SK-N-SH (cell line): ENCODE results near the gene DMBT1. TPM values are rescaled to one million over a fixed set of nuclear protein-coding genes. Genes with fewer than 3 reads are reported as not detected.

Experiments used
- CTCF ChIA-PET: fragments of 300-600, 350-600 bp; formaldehyde crosslinking; extraction: SDS; loops from one replicate; lab custom pipeline; 2021; lab: Yijun Ruan, JAX
- POLR2A ChIA-PET: fragments of 350-600 bp; sonication (Branson Sonifier 250); formaldehyde crosslinking; extraction: SDS; loops from one replicate; lab custom pipeline; 2020; ENCODE audit warnings: antibody characterized with exemption, inconsistent platforms; lab: Yijun Ruan, JAX
- DNase-seq: peaks from one replicate; pipeline ENCODE4 v3.0.0; 2012
- H2AFZ ChIP-seq: fragments of 200-600 bp; sonication (generic); 2 replicates; pipeline ENCODE4 v1.8.1; 2016; ENCODE audit warnings: antibody characterized with exemption, mild to moderate bottlenecking, low read depth
- H3F3A ChIP-seq: fragments of 200-600 bp; sonication (generic); replicated peaks from 2 replicates; pipeline ENCODE3; 2016; ENCODE audit warnings: antibody characterized with exemption, mild to moderate bottlenecking; ENCODE audit not compliant: insufficient read depth
- H3K27ac ChIP-seq, 2 experiments: fragments of 200-500 bp in 1 of 2; fragments of 200-600 bp in 1 of 2; sonication (Bioruptor generic) in 1 of 2; sonication (generic), shearing (Covaris generic) in 1 of 2; 2 replicates each; pipeline versions ENCODE4 v1.5.1 to v1.6.1; 2014 to 2016; ENCODE audit warnings: low read depth in 2 of 2, inconsistent platforms in 1 of 2, low read length in 1 of 2, mild to moderate bottlenecking in 1 of 2, mixed read lengths in 1 of 2
- H3K27me3 ChIP-seq: fragments of 200-600 bp; sonication (generic), shearing (Covaris generic); 2 replicates; pipeline ENCODE4 v1.6.1; 2016; ENCODE audit warnings: mixed run types; ENCODE audit not compliant: insufficient read depth
- H3K36me3 ChIP-seq, 2 experiments: fragments of 200-500 bp in 1 of 2; fragments of 200-600 bp in 1 of 2; sonication (Bioruptor generic) in 1 of 2; sonication (generic) in 1 of 2; replicated peaks in 1 of 2; 2 replicates each; pipeline versions ENCODE3 to v1.5.1; 2014 to 2016; ENCODE audit warnings: low read length in 1 of 2, mild to moderate bottlenecking in 1 of 2; ENCODE audit not compliant: insufficient read depth in 2 of 2, control insufficient read depth in 1 of 2
- H3K4me1 ChIP-seq, 2 experiments: fragments of 200-500 bp in 1 of 2; fragments of 200-600 bp in 1 of 2; sonication (Bioruptor generic) in 1 of 2; sonication (generic), shearing (Covaris generic) in 1 of 2; 2 replicates each; pipeline versions ENCODE4 v1.5.1 to v1.6.1; 2014 to 2016; ENCODE audit warnings: low read depth in 1 of 2, low read length in 1 of 2, mixed run types in 1 of 2; ENCODE audit not compliant: insufficient read depth in 2 of 2, control insufficient read depth in 1 of 2
- H3K4me2 ChIP-seq: fragments of 200-600 bp; sonication (generic), shearing (Covaris generic); 2 replicates; pipeline ENCODE4 v1.6.1; 2017; ENCODE audit warnings: mixed run types
- H3K4me3 ChIP-seq, 2 experiments: fragments of 200-500 bp in 1 of 2; fragments of 200-600 bp in 1 of 2; sonication (Bioruptor generic) in 1 of 2; sonication (generic), shearing (Covaris generic) in 1 of 2; 2 replicates each; pipeline versions ENCODE4 v1.5.1 to v1.8.1; 2014 to 2016; ENCODE audit warnings: low read depth in 2 of 2, inconsistent platforms in 1 of 2, low read length in 1 of 2, mild to moderate bottlenecking in 1 of 2, mixed read lengths in 1 of 2, moderate library complexity in 1 of 2
- H3K79me2 ChIP-seq: fragments of 200-600 bp; sonication (generic); 2 replicates; pipeline ENCODE4 v1.8.1; 2017; ENCODE audit warnings: mild to moderate bottlenecking; ENCODE audit not compliant: insufficient read depth
- H3K9ac ChIP-seq: fragments of 200-600 bp; sonication (generic); 2 replicates; pipeline ENCODE4 v1.6.1; 2017; ENCODE audit warnings: mixed run types
- H3K9me2 ChIP-seq: fragments of 200-600 bp; sonication (generic); 2 replicates; pipeline ENCODE4 v1.6.1; 2017; ENCODE audit warnings: mixed run types
- H3K9me3 ChIP-seq: fragments of 200-600 bp; sonication (generic); 2 replicates; pipeline ENCODE4 v1.6.1; 2017; ENCODE audit warnings: mixed run types, mild to moderate bottlenecking, moderate library complexity
- H4K20me1 ChIP-seq: fragments of 200-600 bp; sonication (generic); 2 replicates; pipeline ENCODE4 v1.6.1; 2017; ENCODE audit warnings: mild to moderate bottlenecking, mixed run types; ENCODE audit not compliant: insufficient read depth
- CHD2 ChIP-seq: fragments of 150-350 bp; IDR thresholded peaks from 2 replicates; pipeline ENCODE4 v1.6.1; 2018; ENCODE audit warnings: low read length; ENCODE audit not compliant: partially characterized antibody
- EP300 ChIP-seq, 2 experiments: IDR thresholded peaks; 2 replicates each; pipeline versions ENCODE4 v1.4.0 to v1.6.1; 2012; ENCODE audit warnings: borderline replicate concordance in 1 of 2, low read depth in 1 of 2, low read length in 1 of 2
- EZH2phosphoT487 ChIP-seq: fragments of 200-600 bp; sonication (generic); IDR thresholded peaks from 2 replicates; pipeline ENCODE4 v1.6.1; 2017; ENCODE audit warnings: low read depth, mixed run types, mild to moderate bottlenecking, antibody characterized with exemption, moderate library complexity, borderline replicate concordance
- FOXM1 ChIP-seq: IDR thresholded peaks from 2 replicates; pipeline ENCODE4 v1.4.0; 2012; ENCODE audit warnings: low read depth, mild to moderate bottlenecking
- JUND ChIP-seq: IDR thresholded peaks from 2 replicates; pipeline ENCODE4 v1.4.0; 2012
- MXI1 ChIP-seq: IDR thresholded peaks from 2 replicates; pipeline ENCODE4 v1.6.1; 2012; ENCODE audit warnings: mild to moderate bottlenecking, low read depth, low read length, improper control_type of control experiment
- POLR2AphosphoS5 ChIP-seq: IDR thresholded peaks from 2 replicates; pipeline ENCODE4 v1.6.1; 2012; ENCODE audit warnings: low read depth, low read length
- RAD21 ChIP-seq: IDR thresholded peaks from 2 replicates; pipeline ENCODE4 v1.6.1; 2012; ENCODE audit warnings: mild to moderate bottlenecking, low read length
- SMC3 ChIP-seq: IDR thresholded peaks from 2 replicates; pipeline ENCODE4 v1.6.1; 2012; ENCODE audit warnings: low read depth, low read length, improper control_type of control experiment
- WGBS: methylation state at CpG from one replicate; pipeline ENCODE4 v1.1.6; 2017; ENCODE audit warnings: low lambda C conversion rate; 5-methylcytosine and 5-hydroxymethylcytosine counted together
- polyA plus RNA-seq, 3 experiments: library from polyadenylated mRNA; depleted of rRNA; stranded (reverse); fragments of >200 nt; gene quantifications; 2 replicates each; pipeline ENCODE4 v1.2.3, GENCODE V29; 2012
- TF ChIP-seq, protein P1 (sequence below): fragments of 150-350 bp; IDR thresholded peaks from 2 replicates; pipeline ENCODE4 v1.6.1; 2016; ENCODE audit warnings: mild to moderate bottlenecking, low read depth, low read length
- TF ChIP-seq, protein P2 (sequence below): IDR thresholded peaks from 2 replicates; pipeline ENCODE4; 2012
- TF ChIP-seq, protein P3 (sequence below): IDR thresholded peaks from 2 replicates; pipeline ENCODE4 v1.4.0; 2012; ENCODE audit warnings: low read depth, borderline replicate concordance
- TF ChIP-seq, protein P4 (sequence below): IDR thresholded peaks from 2 replicates; pipeline ENCODE4 v1.4.0; 2012; ENCODE audit warnings: low read depth
- TF ChIP-seq, protein P5 (sequence below): fragments of 150-350 bp; IDR thresholded peaks from 2 replicates; pipeline ENCODE4 v1.6.1; 2017; ENCODE audit warnings: antibody characterized with exemption, low read length, low read depth, borderline replicate concordance

DMBT1 gene
- polyA plus RNA-seq, 1 of the 3 experiments (the other 2 are of a cell fraction): not detected

DNA sequence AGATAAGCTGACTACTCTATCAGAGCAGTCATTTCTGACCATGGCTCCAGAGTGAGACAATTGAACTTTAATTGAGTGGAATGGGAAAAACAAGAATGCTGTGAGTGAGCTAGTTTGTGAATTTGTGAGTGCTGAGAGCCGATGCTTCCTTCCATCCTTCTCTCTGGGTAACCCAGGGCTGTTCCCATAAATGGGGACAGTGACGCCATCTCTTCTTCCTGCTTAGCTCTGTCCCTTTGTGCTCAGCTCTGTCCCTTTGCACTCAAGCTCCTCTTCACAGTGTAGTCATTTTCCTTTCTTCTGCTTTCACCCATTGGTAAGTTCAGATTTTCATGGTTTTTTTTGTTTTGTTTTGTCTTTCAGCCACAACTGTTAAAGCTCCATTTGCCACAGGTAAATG is 114.7 kb downstream of the DMBT1 start:
- no peak for TF ChIP-seq MXI1
- TF ChIP-seq FOXM1: no peak
- TF ChIP-seq JUND: no peak
- TF ChIP-seq SMC3: no peak
- TF ChIP-seq RAD21: no peak
- TF ChIP-seq, protein P1, sequence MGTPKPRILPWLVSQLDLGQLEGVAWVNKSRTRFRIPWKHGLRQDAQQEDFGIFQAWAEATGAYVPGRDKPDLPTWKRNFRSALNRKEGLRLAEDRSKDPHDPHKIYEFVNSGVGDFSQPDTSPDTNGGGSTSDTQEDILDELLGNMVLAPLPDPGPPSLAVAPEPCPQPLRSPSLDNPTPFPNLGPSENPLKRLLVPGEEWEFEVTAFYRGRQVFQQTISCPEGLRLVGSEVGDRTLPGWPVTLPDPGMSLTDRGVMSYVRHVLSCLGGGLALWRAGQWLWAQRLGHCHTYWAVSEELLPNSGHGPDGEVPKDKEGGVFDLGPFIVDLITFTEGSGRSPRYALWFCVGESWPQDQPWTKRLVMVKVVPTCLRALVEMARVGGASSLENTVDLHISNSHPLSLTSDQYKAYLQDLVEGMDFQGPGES: no peak
- TF ChIP-seq EP300 (IDR thresholded peaks at IDR 0.05; ENCODE audit: borderline replicate concordance in 1 of 2, low read depth in 1 of 2, low read length in 1 of 2): no peak
- TF ChIP-seq POLR2AphosphoS5: no peak
- TF ChIP-seq, protein P2, sequence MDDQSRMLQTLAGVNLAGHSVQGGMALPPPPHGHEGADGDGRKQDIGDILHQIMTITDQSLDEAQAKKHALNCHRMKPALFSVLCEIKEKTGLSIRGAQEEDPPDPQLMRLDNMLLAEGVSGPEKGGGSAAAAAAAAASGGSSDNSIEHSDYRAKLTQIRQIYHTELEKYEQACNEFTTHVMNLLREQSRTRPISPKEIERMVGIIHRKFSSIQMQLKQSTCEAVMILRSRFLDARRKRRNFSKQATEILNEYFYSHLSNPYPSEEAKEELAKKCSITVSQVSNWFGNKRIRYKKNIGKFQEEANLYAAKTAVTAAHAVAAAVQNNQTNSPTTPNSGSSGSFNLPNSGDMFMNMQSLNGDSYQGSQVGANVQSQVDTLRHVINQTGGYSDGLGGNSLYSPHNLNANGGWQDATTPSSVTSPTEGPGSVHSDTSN: no peak
- TF ChIP-seq, protein P3, sequence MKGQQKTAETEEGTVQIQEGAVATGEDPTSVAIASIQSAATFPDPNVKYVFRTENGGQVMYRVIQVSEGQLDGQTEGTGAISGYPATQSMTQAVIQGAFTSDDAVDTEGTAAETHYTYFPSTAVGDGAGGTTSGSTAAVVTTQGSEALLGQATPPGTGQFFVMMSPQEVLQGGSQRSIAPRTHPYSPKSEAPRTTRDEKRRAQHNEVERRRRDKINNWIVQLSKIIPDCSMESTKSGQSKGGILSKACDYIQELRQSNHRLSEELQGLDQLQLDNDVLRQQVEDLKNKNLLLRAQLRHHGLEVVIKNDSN: no peak
- TF ChIP-seq, protein P4, sequence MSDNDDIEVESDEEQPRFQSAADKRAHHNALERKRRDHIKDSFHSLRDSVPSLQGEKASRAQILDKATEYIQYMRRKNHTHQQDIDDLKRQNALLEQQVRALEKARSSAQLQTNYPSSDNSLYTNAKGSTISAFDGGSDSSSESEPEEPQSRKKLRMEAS: no peak
- TF ChIP-seq, protein P5, sequence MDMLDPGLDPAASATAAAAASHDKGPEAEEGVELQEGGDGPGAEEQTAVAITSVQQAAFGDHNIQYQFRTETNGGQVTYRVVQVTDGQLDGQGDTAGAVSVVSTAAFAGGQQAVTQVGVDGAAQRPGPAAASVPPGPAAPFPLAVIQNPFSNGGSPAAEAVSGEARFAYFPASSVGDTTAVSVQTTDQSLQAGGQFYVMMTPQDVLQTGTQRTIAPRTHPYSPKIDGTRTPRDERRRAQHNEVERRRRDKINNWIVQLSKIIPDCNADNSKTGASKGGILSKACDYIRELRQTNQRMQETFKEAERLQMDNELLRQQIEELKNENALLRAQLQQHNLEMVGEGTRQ: no peak
- no peak for TF ChIP-seq EZH2phosphoT487
- no peak for TF ChIP-seq CHD2
- Histone ChIP-seq H3F3A (no peaks in the 10 kb centered on the region), H2AFZ (no peak overlapping the region), H3K4me1 (peaks cover 0 to 4% of the 10 kb centered on the region in 2 experiments; a peak in 1 of 4 replicates), H3K79me2 (no peaks in the 10 kb centered on the region), H3K27me3 (no peaks in the 10 kb centered on the region; the same call in 1 of the 2 replicates), H3K9me3 (no peaks in the 10 kb centered on the region), H3K36me3 (no peaks in the 10 kb centered on the region), H3K9me2 (no peaks in the 10 kb centered on the region), H3K9ac (no peak overlapping the region), H3K4me3 (no peak overlapping the region), H4K20me1 (no peaks in the 10 kb centered on the region), H3K4me2 (no peak overlapping the region), H3K27ac (no peak overlapping the region)
- CTCF ChIA-PET: interaction anchor here (1.2 to 4.6 kb wide), 2 partner anchors 27 to 110 kb away, joined by 3 to 26 read pairs; no protein-coding TSS in a partner anchor
- DNase-seq: no peak
- 31% methylated on average over 2 of the region's 2 CpGs for WGBS
- POLR2A ChIA-PET: no interaction called here
